GM12892 (cell line): ENCODE measurements around the gene KHDC1.

Experiments used
- POLR2A ChIP-seq: IDR thresholded peaks from 2 replicates; pipeline ENCODE4 v1.6.1; 2011; ENCODE audit warnings: low read depth, low read length, control low read depth
- POLR2AphosphoS5 ChIP-seq: IDR thresholded peaks from 2 replicates; pipeline ENCODE4 v1.6.1; 2011; ENCODE audit warnings: low read depth, low read length, control low read depth
- TAF1 ChIP-seq: IDR thresholded peaks from 2 replicates; pipeline ENCODE4 v1.6.1; 2011; ENCODE audit warnings: low read depth, mild to moderate bottlenecking, control low read depth, low read length, borderline replicate concordance

DNA sequence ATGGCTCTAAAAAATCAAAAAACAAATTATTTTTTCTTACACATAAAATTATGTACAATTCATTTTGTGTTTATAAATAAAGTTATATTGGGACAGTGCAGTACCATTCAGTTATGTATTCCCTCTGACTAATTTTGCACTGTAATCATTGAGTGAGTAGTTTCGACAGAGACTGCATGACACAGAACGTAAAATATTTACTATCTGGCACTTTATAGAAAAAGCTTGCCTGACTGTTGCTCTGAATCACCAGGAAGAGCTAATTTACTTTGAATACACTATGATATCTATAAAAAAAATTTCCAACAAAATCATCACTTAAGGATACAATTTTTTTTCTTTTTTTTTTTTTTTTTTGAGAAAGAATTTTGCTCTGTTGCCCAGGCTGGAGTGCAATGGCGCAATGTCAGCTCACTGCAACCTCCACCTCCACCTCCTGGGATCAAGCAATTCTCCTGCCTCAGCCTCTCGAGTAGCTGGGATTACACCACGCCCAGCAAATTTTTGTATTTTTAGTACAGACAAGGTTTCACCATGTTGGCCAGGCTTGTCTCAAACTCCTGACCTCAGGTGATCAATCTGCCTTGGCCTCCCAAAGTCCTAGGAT lies 26.7 kb downstream of the KHDC1 start:
- no peak for TF ChIP-seq TAF1
- no peak for TF ChIP-seq POLR2A
- TF ChIP-seq POLR2AphosphoS5 = no peak
